Hepatocyte (in vitro differentiated cells): Measurements from ENCODE around the gene ULK1. TPM values are rescaled to one million over a fixed set of nuclear protein-coding genes. Genes with fewer than 3 reads are reported as not detected.

Experiments used
- DNase-seq: peaks from one replicate; pipeline ENCODE4 v3.0.0-alpha.2; 2016; ENCODE audit warnings: low spot score
- H2AFZ ChIP-seq: fragments of 200-600 bp; sonication (generic); 2 replicates; pipeline ENCODE4 v1.6.0; 2016; ENCODE audit warnings: antibody characterized with exemption, mild to moderate bottlenecking
- H3K27ac ChIP-seq: fragments of 200-600 bp; sonication (generic); 2 replicates; pipeline ENCODE4 v1.5.1; 2016; ENCODE audit warnings: mild to moderate bottlenecking
- H3K27me3 ChIP-seq: fragments of 200-600 bp; sonication (generic); 2 replicates; pipeline ENCODE4 v1.6.1; 2016
- H3K36me3 ChIP-seq: fragments of 200-600 bp; sonication (generic); replicated peaks from 2 replicates; pipeline ENCODE4 v1.5.1; 2016; ENCODE audit warnings: low read depth; ENCODE audit not compliant: insufficient read depth
- H3K4me1 ChIP-seq: fragments of 200-600 bp; sonication (generic); 2 replicates; pipeline ENCODE4 v1.5.1; 2016; ENCODE audit warnings: mild to moderate bottlenecking, moderate library complexity; ENCODE audit not compliant: insufficient read depth
- H3K4me2 ChIP-seq: fragments of 200-600 bp; sonication (generic); 2 replicates; pipeline ENCODE4 v1.6.0; 2016
- H3K4me3 ChIP-seq: fragments of 200-600 bp; sonication (generic); 2 replicates; pipeline ENCODE4 v1.5.1; 2016; ENCODE audit warnings: mild to moderate bottlenecking
- H3K79me2 ChIP-seq: fragments of 200-600 bp; sonication (generic); 2 replicates; pipeline ENCODE4 v1.6.0; 2017; ENCODE audit warnings: mild to moderate bottlenecking
- H3K9me2 ChIP-seq: fragments of 200-600 bp; sonication (generic); replicated peaks from 2 replicates; pipeline ENCODE4 v1.6.0; 2017; ENCODE audit warnings: mild to moderate bottlenecking; ENCODE audit not compliant: insufficient read depth
- H3K9me3 ChIP-seq: fragments of 200-600 bp; sonication (generic); 2 replicates; pipeline ENCODE4 v1.5.1; 2016; ENCODE audit warnings: low read depth, mild to moderate bottlenecking
- H4K20me1 ChIP-seq: fragments of 200-600 bp; sonication (generic); 2 replicates; pipeline ENCODE4 v1.6.0; 2016; ENCODE audit warnings: mild to moderate bottlenecking; ENCODE audit not compliant: insufficient read depth, poor library complexity, severe bottlenecking
- EZH2 ChIP-seq: fragments of 200-600 bp; sonication (generic); IDR thresholded peaks from 2 replicates; pipeline ENCODE4 v1.6.1; 2016; ENCODE audit warnings: antibody characterized with exemption, mild to moderate bottlenecking, borderline replicate concordance
- EZH2phosphoT487 ChIP-seq: fragments of 200-600 bp; sonication (generic); IDR thresholded peaks from one replicate; pipeline ENCODE4 v1.6.1; 2018; ENCODE audit warnings: antibody characterized with exemption, mild to moderate bottlenecking, low read depth, moderate library complexity; ENCODE audit not compliant: unreplicated experiment, severe bottlenecking
- WGBS: methylation state at CpG from one replicate; pipeline ENCODE4 v1.1.6; 2016; ENCODE audit warnings: low lambda C conversion rate; ENCODE audit errors: missing lambda C conversion rate; 5-methylcytosine and 5-hydroxymethylcytosine counted together
- polyA plus RNA-seq: library from polyadenylated mRNA; unstranded; fragments of >200 nt; fragmentation: Nextera tagmentation; extraction: Ambion mirVana; gene quantifications from 2 replicates; pipeline ENCODE4 v1.2.1, GENCODE V29; 2016
- total RNA-seq: library from RNA; depleted of rRNA; stranded (reverse); fragments of >200 nt; gene quantifications from 2 replicates; pipeline ENCODE4 v1.2.3, GENCODE V29; 2014
- TF ChIP-seq, protein P1 (sequence below): fragments of 200-600 bp; sonication (generic); IDR thresholded peaks from 2 replicates; pipeline ENCODE4 v1.5.1; 2016; ENCODE audit warnings: antibody characterized with exemption, mild to moderate bottlenecking; ENCODE audit not compliant: poor library complexity

ULK1 gene
- total and polyA plus RNA-seq, 2 experiments from 2014 or later = 9.4 to 11.0 TPM

DNA sequence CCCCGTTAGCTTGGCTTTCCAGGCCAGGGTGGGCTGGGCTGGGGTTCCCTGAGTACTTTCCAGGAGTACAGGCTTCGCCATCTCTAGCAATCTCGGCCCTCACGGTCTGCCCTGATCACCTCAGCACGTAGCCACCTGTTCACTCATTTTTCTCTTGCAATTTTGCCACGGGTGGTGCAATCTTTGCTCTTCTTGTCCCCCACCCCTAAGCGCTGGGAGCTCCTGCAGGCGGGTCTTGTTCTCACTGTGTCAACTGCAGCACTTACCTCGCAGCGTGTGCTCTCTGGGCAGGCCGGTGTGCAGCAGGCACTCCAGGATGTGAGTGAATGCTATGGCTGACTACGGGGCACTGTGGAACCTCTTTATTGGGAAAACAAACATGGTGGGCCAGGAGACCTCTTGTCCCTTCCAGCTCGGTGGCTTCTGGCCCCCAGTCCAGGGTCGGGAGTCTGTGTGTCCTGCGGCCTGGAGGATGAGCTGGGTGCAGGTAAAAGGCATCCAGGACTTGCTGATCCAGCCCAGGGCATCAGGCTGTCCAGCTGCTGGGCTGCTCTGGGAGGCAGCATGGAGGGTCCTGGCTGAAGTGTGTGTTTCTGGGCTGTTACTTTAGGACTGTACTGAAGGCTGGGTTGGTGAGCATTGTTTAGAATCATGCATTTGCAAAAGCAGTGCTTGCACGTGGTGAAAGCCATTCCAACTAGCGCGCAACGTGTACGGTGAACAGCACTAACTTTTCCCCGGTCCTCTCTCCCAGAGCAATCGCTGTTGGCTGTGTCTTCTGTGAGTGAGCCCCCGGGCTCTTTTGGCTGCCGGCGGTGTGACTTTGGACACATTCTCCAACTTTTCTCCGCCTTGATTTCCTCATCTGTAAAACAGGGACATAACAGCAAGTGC lies 1.5 kb upstream of the ULK1 start:
- Histone ChIP-seq H3K9me3 (no peaks in the 10 kb centered on the region), H3K4me3 (no peak overlapping the region), H3K27ac (no peak overlapping the region), H3K9me2 (no peaks in the 10 kb centered on the region), H3K79me2 (peaks cover 24% of the 10 kb centered on the region), H4K20me1 (peaks cover 20% of the 10 kb centered on the region), H3K4me1 (peaks cover 8% of the 10 kb centered on the region), H3K4me2 (no peak overlapping the region), H3K36me3 (no peaks in the 10 kb centered on the region), H2AFZ (no peak overlapping the region), H3K27me3 (no peaks in the 10 kb centered on the region)
- DNase-seq = no peak
- WGBS = 81% methylated on average over 26 of the region's 26 CpGs
- TF ChIP-seq EZH2phosphoT487 = no peak
- TF ChIP-seq, protein P1, sequence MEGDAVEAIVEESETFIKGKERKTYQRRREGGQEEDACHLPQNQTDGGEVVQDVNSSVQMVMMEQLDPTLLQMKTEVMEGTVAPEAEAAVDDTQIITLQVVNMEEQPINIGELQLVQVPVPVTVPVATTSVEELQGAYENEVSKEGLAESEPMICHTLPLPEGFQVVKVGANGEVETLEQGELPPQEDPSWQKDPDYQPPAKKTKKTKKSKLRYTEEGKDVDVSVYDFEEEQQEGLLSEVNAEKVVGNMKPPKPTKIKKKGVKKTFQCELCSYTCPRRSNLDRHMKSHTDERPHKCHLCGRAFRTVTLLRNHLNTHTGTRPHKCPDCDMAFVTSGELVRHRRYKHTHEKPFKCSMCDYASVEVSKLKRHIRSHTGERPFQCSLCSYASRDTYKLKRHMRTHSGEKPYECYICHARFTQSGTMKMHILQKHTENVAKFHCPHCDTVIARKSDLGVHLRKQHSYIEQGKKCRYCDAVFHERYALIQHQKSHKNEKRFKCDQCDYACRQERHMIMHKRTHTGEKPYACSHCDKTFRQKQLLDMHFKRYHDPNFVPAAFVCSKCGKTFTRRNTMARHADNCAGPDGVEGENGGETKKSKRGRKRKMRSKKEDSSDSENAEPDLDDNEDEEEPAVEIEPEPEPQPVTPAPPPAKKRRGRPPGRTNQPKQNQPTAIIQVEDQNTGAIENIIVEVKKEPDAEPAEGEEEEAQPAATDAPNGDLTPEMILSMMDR = no peak
- TF ChIP-seq EZH2 = no peak

DNA sequence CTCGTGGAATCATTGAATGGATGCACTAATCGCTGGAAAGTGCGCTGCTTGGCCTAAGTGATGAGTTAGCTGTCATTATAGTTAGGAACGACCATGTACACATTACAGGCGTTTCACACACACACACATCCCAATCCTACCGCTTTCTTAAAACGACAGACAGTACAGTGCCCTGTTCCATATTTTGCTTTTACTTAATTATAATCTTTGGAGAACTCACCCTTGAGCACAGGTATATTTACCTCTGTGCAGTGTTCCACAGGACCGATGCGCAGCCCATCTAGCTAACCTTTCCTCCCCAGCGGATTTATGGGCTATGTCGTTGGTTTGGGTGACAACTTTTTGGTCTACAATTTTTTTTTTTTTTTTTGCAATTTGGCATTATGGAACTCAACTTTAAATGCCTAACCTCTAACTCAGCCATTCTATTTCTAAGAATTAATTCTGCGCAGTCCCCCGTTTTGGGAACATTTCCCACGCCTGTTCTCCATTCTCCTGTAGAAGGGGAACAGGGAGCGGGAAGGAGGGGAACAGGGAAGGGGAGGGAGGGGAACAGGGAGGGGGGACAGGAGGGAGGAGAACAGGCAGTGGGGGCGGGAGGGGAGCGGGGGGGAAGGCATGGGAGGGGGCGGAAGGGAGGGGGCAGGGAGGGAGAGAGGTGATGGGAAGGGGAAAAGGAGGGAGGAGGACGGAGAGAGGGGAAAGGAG lies 663 bp upstream of the ULK1 start:
- no peak overlapping the region for H2AFZ ChIP-seq
- H3K4me2 ChIP-seq = peak overlapping the region; percentile 100
- no peaks in the 10 kb centered on the region for H3K9me2 ChIP-seq
- no peak overlapping the region for H3K4me3 ChIP-seq
- H3K27me3 ChIP-seq = no peaks in the 10 kb centered on the region
- no peaks in the 10 kb centered on the region for H3K9me3 ChIP-seq
- H3K4me1 ChIP-seq = peaks cover 8% of the 10 kb centered on the region
- DNase-seq = no peak
- H3K79me2 ChIP-seq = peaks cover 32% of the 10 kb centered on the region
- H4K20me1 ChIP-seq = peaks cover 27% of the 10 kb centered on the region
- WGBS = 67% methylated on average over 15 of the region's 19 CpGs
- TF ChIP-seq EZH2 = no peak
- TF ChIP-seq EZH2phosphoT487 = no peak
- TF ChIP-seq, protein P1 = no peak
- H3K27ac ChIP-seq = no peak overlapping the region
- no peaks in the 10 kb centered on the region for H3K36me3 ChIP-seq

DNA sequence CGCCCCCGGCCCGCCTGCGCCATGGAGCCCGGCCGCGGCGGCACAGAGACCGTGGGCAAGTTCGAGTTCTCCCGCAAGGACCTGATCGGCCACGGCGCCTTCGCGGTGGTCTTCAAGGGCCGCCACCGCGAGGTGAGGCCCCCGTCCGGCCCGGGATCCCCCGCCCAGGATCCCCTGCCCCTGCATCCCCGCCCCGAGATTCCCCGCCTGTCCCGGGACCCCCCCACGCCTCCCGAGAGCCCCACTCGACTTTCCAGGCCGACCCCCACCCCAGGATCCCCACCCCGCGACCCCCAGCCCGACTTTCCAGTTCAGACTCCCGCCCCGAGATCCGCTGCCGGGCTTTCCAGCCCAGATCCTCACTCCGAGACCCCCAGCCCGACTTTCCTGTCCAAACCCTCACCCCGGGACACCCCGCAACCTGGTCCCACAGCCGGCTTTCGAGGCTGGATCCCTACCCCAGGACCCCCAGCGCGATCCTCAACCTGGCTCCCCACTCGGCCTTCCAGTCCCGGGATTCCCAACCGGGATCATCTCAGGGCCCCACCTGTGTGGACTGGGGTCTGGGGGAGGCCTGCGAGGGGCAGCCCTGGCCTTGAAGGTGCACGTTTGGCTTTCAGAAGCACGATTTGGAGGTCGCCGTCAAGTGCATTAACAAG lies 688 bp downstream of the ULK1 start:
- Histone ChIP-seq H3K4me1 (peaks cover 8% of the 10 kb centered on the region), H3K9me3 (no peaks in the 10 kb centered on the region), H3K4me2 (peak overlapping the region; percentile 100), H3K4me3 (peak overlapping the region; percentile 85), H3K27me3 (no peaks in the 10 kb centered on the region), H3K27ac (peak overlapping the region; percentile 96), H3K79me2 (peaks cover 45% of the 10 kb centered on the region), H3K36me3 (no peaks in the 10 kb centered on the region), H4K20me1 (peaks cover 28% of the 10 kb centered on the region), H2AFZ (no peak overlapping the region), H3K9me2 (no peaks in the 10 kb centered on the region)
- TF ChIP-seq EZH2 = no peak
- no peak for TF ChIP-seq EZH2phosphoT487
- TF ChIP-seq, protein P1 = no peak
- peak; percentile 27 for DNase-seq
- 3% methylated on average over 20 of the region's 54 CpGs for WGBS
